Aorta (tissue), 5 donors: ENCODE measurements around the gene RTN4IP1. TPM values are rescaled to one million over a fixed set of nuclear protein-coding genes. Genes with fewer than 3 reads are reported as not detected.

Experiments
- ATAC-seq: fragments of 200-7000 bp; cut with Tn5 transposase; one replicate; pipeline ENCODE4 v1.9.1; 2022; ENCODE audit warnings: moderate library complexity; ENCODE audit not compliant: low FRiP score
- DNase-seq, 2 donors: peaks; one replicate each; pipeline ENCODE4 v3.0.0-alpha.2; 2020
- H3K27ac ChIP-seq, 2 donors: one replicate each; pipeline ENCODE4 v1.5.1; 2013; ENCODE audit warnings: low read length in 2 of 2, mild to moderate bottlenecking in 2 of 2, moderate library complexity in 2 of 2, control low read depth in 1 of 2, inconsistent platforms in 1 of 2, low read depth in 1 of 2
- H3K27me3 ChIP-seq, 2 donors: one replicate each; pipeline ENCODE4 v1.6.1; 2013; ENCODE audit warnings: control low read depth in 1 of 2, low read length in 1 of 2, mild to moderate bottlenecking in 1 of 2, moderate library complexity in 1 of 2; ENCODE audit not compliant: insufficient read depth in 2 of 2, control insufficient read depth in 1 of 2
- H3K36me3 ChIP-seq, 2 donors: one replicate each; pipeline ENCODE4 v1.6.1; 2013; ENCODE audit warnings: control low read depth in 1 of 2, low read length in 1 of 2, mild to moderate bottlenecking in 1 of 2; ENCODE audit not compliant: insufficient read depth in 2 of 2, control insufficient read depth in 1 of 2
- H3K4me1 ChIP-seq, 2 donors: one replicate each; pipeline ENCODE4 v1.6.1; 2013; ENCODE audit warnings: low read length in 2 of 2, control low read depth in 1 of 2, mild to moderate bottlenecking in 1 of 2, moderate library complexity in 1 of 2; ENCODE audit not compliant: insufficient read depth in 2 of 2, control insufficient read depth in 1 of 2
- H3K4me3 ChIP-seq, 2 donors: one replicate each; pipeline ENCODE4 v1.5.1; 2013; ENCODE audit warnings: low read length in 2 of 2, control low read depth in 1 of 2, mild to moderate bottlenecking in 1 of 2
- H3K9me3 ChIP-seq: one replicate; pipeline ENCODE4 v1.6.1; 2013; ENCODE audit warnings: mild to moderate bottlenecking, low read length; ENCODE audit not compliant: control insufficient read depth
- WGBS, 2 donors: extraction: QIAGEN DNeasy Blood & Tissue Kit; methylation state at CpG; one replicate each; pipeline ENCODE4 v1.1.7; 2013; 5-methylcytosine and 5-hydroxymethylcytosine counted together
- intact Hi-C, 2 donors: fragments of 100-400 bp; cut with DNase I; formaldehyde crosslinking; loops; one replicate each; pipeline versions ENCODE4 v1.14.2 to v1.15.0; 2022
- polyA plus RNA-seq, 2 donors: library from polyadenylated mRNA; stranded (reverse); fragments of 200-250 nt; gene quantifications; one replicate each; pipeline ENCODE4 v1.2.3, GENCODE V29; 2013
- total RNA-seq, 2 donors: library from RNA; stranded (reverse); fragmentation: NEBNext Ultra II Directional; extraction: Animal tissue kit (Norgen Biotek cat#: 25700); gene quantifications; one replicate each; pipeline ENCODE4 v1.2.1, GENCODE V29; 2021
- donor health status: healthy with polysubstance abuse.
- donor health status: Bipolar disorder and iron deficiency.
- donor health status: DM: no; HTN: no; CAD: no.
- donor health status: DM: no; HTN: no; CAD: no.
- donor health status: DM: yes; HTN: yes; CAD: no.

RTN4IP1 gene
- total and polyA plus RNA-seq, 4 donors = 2.5 to 3.6 (median 3.1) TPM

DNA sequence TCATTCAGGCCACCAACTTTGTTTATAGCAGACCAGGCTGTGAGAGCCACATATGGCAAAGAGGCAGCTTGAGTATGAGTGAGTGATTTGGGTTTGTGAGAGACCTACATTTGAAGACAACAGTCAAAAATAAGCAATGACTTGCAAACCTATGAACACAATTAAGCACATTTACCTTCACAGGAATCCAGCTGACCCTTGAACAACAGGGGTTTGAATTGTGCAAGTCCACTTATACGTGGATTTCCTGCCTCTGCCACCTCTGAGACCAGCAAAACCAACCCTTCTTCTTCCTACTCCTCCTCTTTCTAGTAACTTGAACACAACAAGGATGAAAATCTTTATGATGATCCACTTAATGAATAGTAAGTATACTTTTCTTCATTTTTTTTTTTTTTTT lies 10.1 kb downstream of the RTN4IP1 start:
- H3K4me3 ChIP-seq = no peak overlapping the region
- H3K27me3 ChIP-seq = no peaks in the 10 kb centered on the region
- intact Hi-C loops = no loop called here
- WGBS, 2 donors = 83 to 97% methylated on average over 1 of the region's 1 CpG
- no peaks in the 10 kb centered on the region for H3K9me3 ChIP-seq
- no peak for DNase-seq
- peaks cover 0 to 2% of the 10 kb centered on the region in 2 donors for H3K36me3 ChIP-seq
- no peaks in the 10 kb centered on the region for H3K4me1 ChIP-seq
- no peak for ATAC-seq
- H3K27ac ChIP-seq = no peak overlapping the region

DNA sequence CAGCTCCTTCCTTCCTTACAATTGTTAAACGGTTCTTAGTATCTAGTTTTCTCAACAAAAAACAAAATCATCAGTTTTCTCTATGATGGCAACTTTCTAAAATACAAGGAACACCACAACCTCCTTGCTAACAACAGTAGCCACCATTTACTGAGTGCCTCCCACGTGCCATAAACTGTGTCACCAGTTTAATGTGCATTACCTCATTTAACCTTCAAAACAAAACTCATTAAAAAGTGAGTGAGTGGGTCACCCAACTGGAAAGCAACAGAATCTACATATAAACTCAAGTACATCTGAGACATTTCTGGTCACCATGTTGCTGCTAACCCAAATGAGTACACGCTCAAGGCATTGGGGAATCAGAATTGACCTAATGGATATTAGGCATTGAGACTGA lies 11.0 kb downstream of the RTN4IP1 start:
- Histone ChIP-seq H3K9me3 (no peaks in the 10 kb centered on the region), H3K4me1 (no peaks in the 10 kb centered on the region), H3K27ac (no peak overlapping the region), H3K4me3 (no peak overlapping the region), H3K36me3 (peaks cover 0 to 2% of the 10 kb centered on the region in 2 donors), H3K27me3 (no peaks in the 10 kb centered on the region)
- intact Hi-C loops = no loop called here
- 66 to 80% methylated on average over 3 of the region's 3 CpGs for WGBS, 2 donors
- no peak for DNase-seq
- ATAC-seq = no peak

DNA sequence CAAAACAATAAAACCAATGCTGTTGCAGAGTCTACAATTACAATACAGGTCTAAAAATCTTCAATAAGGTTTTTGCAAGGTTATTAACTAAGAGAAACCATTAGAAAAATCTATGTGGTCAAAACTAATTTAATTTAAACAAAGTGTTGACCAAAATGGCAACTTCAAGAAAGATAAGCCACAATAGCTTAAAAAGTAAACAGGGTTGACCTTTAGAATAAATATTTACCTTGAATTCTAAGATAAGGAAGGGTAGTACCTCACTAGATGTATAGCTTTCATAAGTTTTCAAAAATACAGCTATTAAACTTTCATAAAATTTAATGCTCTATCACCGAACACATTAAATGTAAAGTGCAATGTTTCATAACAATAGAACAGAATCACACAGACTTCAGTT lies 11.4 kb downstream of the RTN4IP1 start:
- DNase-seq = no peak
- H3K4me3 ChIP-seq = no peak overlapping the region
- no peak for ATAC-seq
- 88 to 89% methylated on average over 1 of the region's 1 CpG for WGBS, 2 donors
- no peak overlapping the region for H3K27ac ChIP-seq
- no peaks in the 10 kb centered on the region for H3K9me3 ChIP-seq
- intact Hi-C loops = no loop called here
- no peaks in the 10 kb centered on the region for H3K27me3 ChIP-seq
- H3K36me3 ChIP-seq = peaks cover 0 to 2% of the 10 kb centered on the region in 2 donors
- H3K4me1 ChIP-seq = no peaks in the 10 kb centered on the region

DNA sequence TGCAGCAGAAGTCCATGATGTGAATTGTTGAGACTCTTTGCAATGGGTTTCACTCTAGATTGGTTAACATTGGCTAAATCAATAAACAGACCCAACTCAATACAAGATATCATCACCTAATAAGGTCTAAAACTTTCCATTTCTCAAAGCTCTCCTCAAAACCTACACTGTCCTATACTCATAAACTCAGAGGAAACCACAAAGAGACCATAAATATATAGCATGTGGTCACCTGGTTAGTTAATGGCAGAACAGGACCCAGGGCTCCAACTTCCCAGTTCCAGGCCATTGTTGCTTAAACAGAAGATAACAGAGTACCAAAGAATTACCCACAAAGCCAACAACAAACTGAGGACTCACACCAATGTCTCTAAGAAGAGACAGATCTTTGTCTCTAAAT lies 12.0 kb downstream of the RTN4IP1 start:
- H3K36me3 ChIP-seq = no peaks in the 10 kb centered on the region
- intact Hi-C loops = no loop called here
- H3K4me1 ChIP-seq = no peaks in the 10 kb centered on the region
- H3K27ac ChIP-seq = no peak overlapping the region
- no peak for DNase-seq
- no peak overlapping the region for H3K4me3 ChIP-seq
- ATAC-seq = no peak
- no peaks in the 10 kb centered on the region for H3K9me3 ChIP-seq
- H3K27me3 ChIP-seq = no peaks in the 10 kb centered on the region

DNA sequence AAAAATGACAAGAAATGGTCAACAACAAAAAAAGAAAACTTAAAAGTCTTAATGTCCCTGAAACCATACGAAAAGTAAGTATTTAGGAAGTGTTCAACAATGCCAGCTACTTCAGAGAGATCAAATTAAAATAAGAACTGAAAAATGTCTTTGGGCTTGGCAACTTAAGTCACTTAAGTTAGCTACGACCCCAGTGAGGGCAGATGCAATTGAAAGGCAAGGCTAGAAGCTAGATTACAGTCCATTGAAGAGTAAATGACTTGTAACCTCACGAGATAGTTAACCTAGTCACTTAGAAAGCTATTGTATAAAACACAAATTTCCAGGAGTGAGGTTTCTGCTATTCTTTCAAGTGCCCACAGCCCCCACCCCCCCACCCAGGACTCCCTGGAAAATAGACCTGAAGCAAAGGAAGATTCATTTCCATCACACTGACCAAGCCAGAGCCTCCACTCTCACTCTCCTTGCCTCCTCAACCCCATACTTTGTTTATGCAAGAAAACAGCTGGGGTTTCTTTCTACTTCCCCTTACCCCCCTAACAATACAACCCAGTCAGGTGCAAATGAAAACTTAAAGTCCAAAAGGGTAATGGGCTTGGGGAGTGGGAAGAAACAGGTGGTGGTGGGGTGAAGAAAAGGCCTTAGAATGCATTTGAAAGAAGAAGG lies 14.6 kb downstream of the RTN4IP1 start:
- Histone ChIP-seq H3K4me3 (no peak overlapping the region), H3K4me1 (no peaks in the 10 kb centered on the region)

DNA sequence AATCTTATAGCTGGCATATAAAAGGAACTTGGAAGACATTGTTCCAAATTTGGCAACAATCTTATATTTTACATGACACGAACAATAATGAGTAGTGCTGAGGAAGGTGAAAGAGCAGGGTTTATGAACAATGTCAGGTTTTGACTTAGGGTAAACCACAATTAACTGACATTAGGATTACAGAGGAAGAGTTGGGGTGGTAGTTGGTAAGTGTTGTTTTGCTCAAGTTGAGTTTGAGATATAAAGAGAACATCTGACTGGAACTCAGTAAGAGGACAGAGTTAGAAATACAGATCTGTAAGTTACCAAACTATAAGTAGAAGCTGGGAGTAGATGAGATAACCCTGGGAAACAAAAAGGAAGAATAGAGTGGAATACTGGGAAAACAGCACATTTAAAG lies 15.1 kb downstream of the RTN4IP1 start:
- WGBS, 2 donors = 69 to 74% methylated on average over 1 of the region's 1 CpG
- ATAC-seq = no peak
- no peak overlapping the region for H3K4me3 ChIP-seq

More for the DNA sequence above, 14.6 kb downstream of the RTN4IP1 start:
- WGBS, 2 donors = 61 to 70% methylated on average over 3 of the region's 3 CpGs
- Histone ChIP-seq H3K9me3 (no peaks in the 10 kb centered on the region), H3K36me3 (no peaks in the 10 kb centered on the region), H3K27ac (no peak overlapping the region), H3K27me3 (no peaks in the 10 kb centered on the region)
- DNase-seq (no peak), ATAC-seq (no peak)
- intact Hi-C loops = loop anchor here in 1 of 2 donors (5.0 kb wide), 1 partner anchor 363 kb away; no protein-coding TSS in a partner anchor

DNA sequence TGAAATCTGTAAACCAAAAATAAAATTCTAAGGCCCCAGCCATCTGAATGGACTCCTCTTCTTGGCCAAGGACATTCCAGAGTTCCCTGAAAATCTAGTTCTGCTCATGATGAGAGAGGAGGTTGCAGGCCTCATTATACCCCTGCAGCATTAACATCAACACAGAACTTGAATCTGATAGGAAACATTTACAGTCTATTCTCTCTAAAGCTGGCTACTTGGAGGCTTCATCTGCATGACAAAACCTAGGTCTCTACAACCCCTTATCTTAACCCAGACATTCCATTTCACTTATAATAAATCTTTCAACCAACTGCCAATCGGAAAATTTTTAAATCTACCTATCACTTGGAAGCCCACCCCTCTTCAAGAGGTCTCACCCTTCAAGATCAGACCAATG lies 15.7 kb downstream of the RTN4IP1 start:
- Histone ChIP-seq H3K36me3 (no peaks in the 10 kb centered on the region), H3K4me3 (no peak overlapping the region), H3K27ac (no peak overlapping the region), H3K4me1 (no peaks in the 10 kb centered on the region), H3K9me3 (no peaks in the 10 kb centered on the region), H3K27me3 (no peaks in the 10 kb centered on the region)
- DNase-seq = no peak
- no peak for ATAC-seq
- intact Hi-C loops = loop anchor here in 1 of 2 donors (5.0 kb wide), 1 partner anchor 364 kb away; no protein-coding TSS in a partner anchor
- WGBS, 2 donors = 67 to 79% methylated on average over 1 of the region's 1 CpG

More for the DNA sequence above, 15.1 kb downstream of the RTN4IP1 start:
- H3K9me3 ChIP-seq = no peaks in the 10 kb centered on the region
- no peaks in the 10 kb centered on the region for H3K36me3 ChIP-seq
- intact Hi-C loops = loop anchor here in 1 of 2 donors (5.0 kb wide), 1 partner anchor 363 kb away; no protein-coding TSS in a partner anchor
- H3K27me3 ChIP-seq = no peaks in the 10 kb centered on the region
- no peak for DNase-seq
- H3K4me1 ChIP-seq = no peaks in the 10 kb centered on the region
- H3K27ac ChIP-seq = no peak overlapping the region

DNA sequence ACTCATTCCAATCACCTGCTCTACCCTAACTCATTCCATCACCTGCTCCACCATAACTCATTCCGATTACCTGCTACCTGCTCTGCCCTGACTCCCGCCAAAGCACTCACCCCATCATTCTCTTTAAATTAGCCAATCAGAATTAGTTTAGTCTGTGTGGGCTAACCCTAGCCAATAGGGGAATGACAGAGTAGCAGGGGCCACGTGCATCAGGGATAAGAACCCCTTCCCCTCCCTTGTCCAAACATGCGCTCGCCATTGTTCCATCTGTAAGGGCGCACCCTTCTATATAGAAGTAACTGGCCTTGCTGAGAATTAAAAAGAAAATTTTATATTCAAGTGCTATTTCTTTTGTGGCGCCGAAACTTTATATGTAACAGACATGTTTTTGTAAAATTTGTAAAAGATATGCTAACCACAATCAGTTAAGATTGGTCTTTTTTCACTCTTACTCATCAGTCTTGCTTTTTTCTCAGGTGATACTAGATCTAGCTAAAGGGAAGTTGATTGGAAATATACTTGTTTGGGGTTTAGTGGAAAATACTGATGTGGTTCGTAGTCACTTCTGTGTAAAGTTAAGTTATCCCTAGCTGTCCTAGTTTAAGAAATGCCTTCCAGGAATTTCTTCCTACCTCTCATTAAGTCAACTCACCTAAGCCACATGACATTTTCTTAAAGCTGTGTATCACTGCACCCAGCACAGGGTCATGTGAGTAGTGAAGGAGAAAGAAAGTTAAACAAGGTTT lies 16.5 kb downstream of the RTN4IP1 start:
- no peak overlapping the region for H3K27ac ChIP-seq
- intact Hi-C loops = loop anchor here in 1 of 2 donors (5.0 kb wide), 1 partner anchor 364 kb away; no protein-coding TSS in a partner anchor
- no peaks in the 10 kb centered on the region for H3K4me1 ChIP-seq
- no peaks in the 10 kb centered on the region for H3K9me3 ChIP-seq
- WGBS, 2 donors = 93 to 95% methylated on average over 9 of the region's 9 CpGs
- no peaks in the 10 kb centered on the region for H3K36me3 ChIP-seq
- no peak overlapping the region for H3K4me3 ChIP-seq
- DNase-seq (no peak), ATAC-seq (no peak)
- no peaks in the 10 kb centered on the region for H3K27me3 ChIP-seq

DNA sequence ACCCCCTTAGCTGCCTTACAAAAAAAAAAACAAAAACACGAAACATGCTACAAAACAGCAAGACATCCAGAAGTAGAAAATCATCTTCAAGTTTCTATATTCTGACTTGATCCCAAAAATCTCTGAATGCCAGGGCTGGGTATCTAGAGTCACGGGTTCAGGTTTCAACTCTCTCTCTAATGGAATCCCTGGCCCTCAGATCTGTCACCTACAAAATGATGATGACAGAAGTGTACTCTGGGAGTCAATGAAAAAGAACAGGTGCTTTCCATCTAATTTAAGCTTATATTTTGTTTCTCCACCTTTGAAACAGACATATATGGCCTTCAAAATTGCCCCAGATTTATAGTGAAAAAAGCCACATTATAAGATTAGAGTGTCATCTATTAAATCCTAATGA lies 18.3 kb downstream of the RTN4IP1 start:
- no peak for ATAC-seq
- no peaks in the 10 kb centered on the region for H3K4me1 ChIP-seq
- no peaks in the 10 kb centered on the region for H3K9me3 ChIP-seq
- H3K27me3 ChIP-seq = no peaks in the 10 kb centered on the region
- no peak for DNase-seq
- no peak overlapping the region for H3K27ac ChIP-seq
- intact Hi-C loops = loop anchor here in 1 of 2 donors (5.0 kb wide), 1 partner anchor 366 kb away; no protein-coding TSS in a partner anchor
- no peaks in the 10 kb centered on the region for H3K36me3 ChIP-seq
- 79 to 80% methylated on average over 2 of the region's 2 CpGs for WGBS, 2 donors
- H3K4me3 ChIP-seq = no peak overlapping the region
